ENCODE results near the gene TPM2.

DNA sequence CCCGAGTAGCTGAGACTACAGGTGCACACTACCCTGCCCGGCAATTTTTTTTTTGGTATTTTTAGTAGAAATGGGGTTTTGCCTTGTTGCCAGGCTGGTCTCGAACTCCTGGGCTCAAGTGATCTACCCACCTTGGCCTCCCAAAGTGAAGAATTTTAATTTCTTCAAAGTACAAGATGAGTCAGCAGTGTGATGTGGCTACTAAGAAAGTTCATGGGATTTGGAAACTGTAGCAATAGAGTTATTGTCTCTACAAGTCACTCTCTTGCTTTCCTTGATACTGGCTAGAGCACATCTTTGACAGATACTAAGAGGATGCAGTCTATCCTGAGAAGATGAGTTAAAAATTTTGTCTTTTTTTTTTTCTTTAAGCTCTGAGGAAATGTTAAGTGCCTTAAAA, 44.4 kb upstream of the TPM2 start:
- TF ChIP-seq, protein P1, sequence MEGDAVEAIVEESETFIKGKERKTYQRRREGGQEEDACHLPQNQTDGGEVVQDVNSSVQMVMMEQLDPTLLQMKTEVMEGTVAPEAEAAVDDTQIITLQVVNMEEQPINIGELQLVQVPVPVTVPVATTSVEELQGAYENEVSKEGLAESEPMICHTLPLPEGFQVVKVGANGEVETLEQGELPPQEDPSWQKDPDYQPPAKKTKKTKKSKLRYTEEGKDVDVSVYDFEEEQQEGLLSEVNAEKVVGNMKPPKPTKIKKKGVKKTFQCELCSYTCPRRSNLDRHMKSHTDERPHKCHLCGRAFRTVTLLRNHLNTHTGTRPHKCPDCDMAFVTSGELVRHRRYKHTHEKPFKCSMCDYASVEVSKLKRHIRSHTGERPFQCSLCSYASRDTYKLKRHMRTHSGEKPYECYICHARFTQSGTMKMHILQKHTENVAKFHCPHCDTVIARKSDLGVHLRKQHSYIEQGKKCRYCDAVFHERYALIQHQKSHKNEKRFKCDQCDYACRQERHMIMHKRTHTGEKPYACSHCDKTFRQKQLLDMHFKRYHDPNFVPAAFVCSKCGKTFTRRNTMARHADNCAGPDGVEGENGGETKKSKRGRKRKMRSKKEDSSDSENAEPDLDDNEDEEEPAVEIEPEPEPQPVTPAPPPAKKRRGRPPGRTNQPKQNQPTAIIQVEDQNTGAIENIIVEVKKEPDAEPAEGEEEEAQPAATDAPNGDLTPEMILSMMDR (conservative IDR thresholded peaks at IDR 0.05), result no peak
- TF ChIP-seq ZFX (IDR thresholded peaks at IDR 0.05), result no peak

Data from C4-2B (cell line).